22Rv1 (cell line): ENCODE measurements around the gene TCF7L2.

Source experiments
- ZFX ChIP-seq: fragments of 450-650 bp; IDR thresholded peaks from 2 replicates; pipeline ENCODE4 v1.6.1; 2017; ENCODE audit warnings: antibody characterized with exemption, borderline replicate concordance
- TF ChIP-seq, protein P1 (sequence below): fragments of 450-650 bp; IDR thresholded peaks from 2 replicates; pipeline ENCODE4 v1.5.1; 2017; ENCODE audit warnings: mild to moderate bottlenecking

DNA sequence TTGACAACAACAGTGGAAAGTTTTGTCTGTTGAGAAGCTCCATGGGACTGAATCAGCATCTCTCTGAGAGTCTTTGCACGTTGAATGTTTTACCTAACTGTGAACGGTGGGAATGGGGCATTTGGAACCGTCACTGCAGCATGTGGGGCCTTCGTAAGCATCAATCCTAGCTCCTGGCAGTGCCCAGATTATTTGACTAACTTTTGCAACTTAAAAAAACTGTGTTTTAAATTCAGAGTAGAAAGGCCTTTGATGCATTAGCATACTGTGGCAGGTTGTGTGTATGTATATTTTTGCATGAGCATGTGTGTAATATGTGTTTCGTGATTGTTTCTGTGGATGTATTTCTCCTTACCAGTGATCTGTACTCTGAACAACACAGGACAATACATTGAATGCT lies 194.5 kb downstream of the TCF7L2 start:
- TF ChIP-seq, protein P1, sequence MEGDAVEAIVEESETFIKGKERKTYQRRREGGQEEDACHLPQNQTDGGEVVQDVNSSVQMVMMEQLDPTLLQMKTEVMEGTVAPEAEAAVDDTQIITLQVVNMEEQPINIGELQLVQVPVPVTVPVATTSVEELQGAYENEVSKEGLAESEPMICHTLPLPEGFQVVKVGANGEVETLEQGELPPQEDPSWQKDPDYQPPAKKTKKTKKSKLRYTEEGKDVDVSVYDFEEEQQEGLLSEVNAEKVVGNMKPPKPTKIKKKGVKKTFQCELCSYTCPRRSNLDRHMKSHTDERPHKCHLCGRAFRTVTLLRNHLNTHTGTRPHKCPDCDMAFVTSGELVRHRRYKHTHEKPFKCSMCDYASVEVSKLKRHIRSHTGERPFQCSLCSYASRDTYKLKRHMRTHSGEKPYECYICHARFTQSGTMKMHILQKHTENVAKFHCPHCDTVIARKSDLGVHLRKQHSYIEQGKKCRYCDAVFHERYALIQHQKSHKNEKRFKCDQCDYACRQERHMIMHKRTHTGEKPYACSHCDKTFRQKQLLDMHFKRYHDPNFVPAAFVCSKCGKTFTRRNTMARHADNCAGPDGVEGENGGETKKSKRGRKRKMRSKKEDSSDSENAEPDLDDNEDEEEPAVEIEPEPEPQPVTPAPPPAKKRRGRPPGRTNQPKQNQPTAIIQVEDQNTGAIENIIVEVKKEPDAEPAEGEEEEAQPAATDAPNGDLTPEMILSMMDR: no peak
- no peak for TF ChIP-seq ZFX
